ENCODE results near the gene C15orf39.
A peak's percentile ranks its signal among the peaks of the same experiment; 100 is the strongest.
"Not testable (repeated sequence)": the region's sequence is repeated elsewhere in the genome, so short reads cannot be mapped to it uniquely, and the experiment has no call there.

C15orf39 gene

GRCh38 chr15:75201616-75202250 is at the start of gene C15orf39:
Gene C15orf39 (plus strand): TSS chr15:75201882. CDS start chr15:75206049, 4,167 bp downstream.
- peak; percentile 53 for DNase-seq

GRCh38 chr15:75152382-75153079 is 49.2 kb upstream of the C15orf39 start:
- DNase-seq, result no peak

- peak; percentile 86 for DNase-seq
Observed at GRCh38 chr15:75153087-75153486, 48.6 kb upstream of the C15orf39 start.

GRCh38 chr15:75153565-75154276 is 48.0 kb upstream of the C15orf39 start:
- DNase-seq, result peak; percentile 79

- no peak for DNase-seq
Observed at GRCh38 chr15:75154461-75155062, 47.1 kb upstream of the C15orf39 start.

GRCh38 chr15:75156326-75157215 is 45.1 kb upstream of the C15orf39 start:
- no peak for DNase-seq

- DNase-seq, result no peak
Observed at GRCh38 chr15:75158402-75158801, 43.3 kb upstream of the C15orf39 start.

GRCh38 chr15:75159244-75159643 is 42.4 kb upstream of the C15orf39 start:
- DNase-seq, result no peak

- no peak for DNase-seq
Observed at GRCh38 chr15:75161106-75161916, 40.4 kb upstream of the C15orf39 start.

- peak; percentile 41 for DNase-seq
Observed at GRCh38 chr15:75161917-75162414, 39.7 kb upstream of the C15orf39 start.

GRCh38 chr15:75163150-75163564 is 38.5 kb upstream of the C15orf39 start:
- DNase-seq, result no peak

GRCh38 chr15:75164625-75165350 is 36.9 kb upstream of the C15orf39 start:
- DNase-seq, result no peak

- DNase-seq, result not testable (repeated sequence)
Observed at GRCh38 chr15:75166489-75167063, 35.1 kb upstream of the C15orf39 start.

GRCh38 chr15:75167588-75168350 is 33.9 kb upstream of the C15orf39 start:
- no peak for DNase-seq

GRCh38 chr15:75168374-75168773 is 33.3 kb upstream of the C15orf39 start:
- DNase-seq, result no peak

GRCh38 chr15:75170203-75170602 is 31.5 kb upstream of the C15orf39 start:
- DNase-seq, result no peak

GRCh38 chr15:75170711-75171341 is 30.9 kb upstream of the C15orf39 start:
- DNase-seq, result no peak

GRCh38 chr15:75171408-75171807 is 30.3 kb upstream of the C15orf39 start:
- DNase-seq, result peak; percentile 23

GRCh38 chr15:75172284-75172820 is 29.3 kb upstream of the C15orf39 start:
- no peak for DNase-seq

All from GF-D8 (cell line).